Natural killer cell treated with Interleukin-12 subunit alpha and Interleukin-12 subunit beta and Interleukin-15 and Interleukin-18, amount 100 ng/mL, for 72 hours (primary cell): Measurements from ENCODE around the gene TIMP2. TPM values are rescaled to one million over a fixed set of nuclear protein-coding genes. Genes with fewer than 3 reads are reported as not detected.
A peak's percentile ranks its signal among the peaks of the same experiment; 100 is the strongest.
"Not testable (repeated sequence)": the region's sequence is repeated elsewhere in the genome, so short reads cannot be mapped to it uniquely, and the experiment has no call there.

ENCODE experiments used
- ATAC-seq, 2 donors: fragments of 150-1000 bp; cut with Tn5 transposase in 1 of 2; sonication (Bioruptor Pico), chemical (Tn5 transposase) in 1 of 2; 2 replicates each; pipeline ENCODE4 v1.10.0; 2021
- DNase-seq: peaks from one replicate; pipeline ENCODE4 v3.0.0; 2022; ENCODE audit warnings: low spot score
- H3K27ac Mint-ChIP-seq, 2 donors: 1 replicate in 1 of 2; 2 replicates in 1 of 2; pipeline ENCODE4 v1.8.0; 2022; ENCODE audit warnings: mixed read lengths in 2 of 2, mild to moderate bottlenecking in 1 of 2, moderate library complexity in 1 of 2
- H3K27me3 Mint-ChIP-seq, 2 donors: 1 replicate in 1 of 2; 2 replicates in 1 of 2; pipeline ENCODE4 v1.8.0; 2022; ENCODE audit warnings: mixed read lengths in 2 of 2
- H3K36me3 Mint-ChIP-seq: one replicate; pipeline ENCODE4 v1.8.0; 2022; ENCODE audit warnings: mixed read lengths
- H3K4me1 Mint-ChIP-seq, 2 donors: 1 replicate in 1 of 2; 2 replicates in 1 of 2; pipeline ENCODE4 v1.8.0; 2022; ENCODE audit warnings: low read depth in 2 of 2, mixed read lengths in 2 of 2, mild to moderate bottlenecking in 1 of 2
- H3K4me3 Mint-ChIP-seq: one replicate; pipeline ENCODE4 v1.8.0; 2022; ENCODE audit warnings: mixed read lengths
- H3K9me3 Mint-ChIP-seq: 2 replicates; pipeline ENCODE4 v1.8.0; 2022; ENCODE audit warnings: mixed read lengths
- total RNA-seq, 2 donors: library from RNA; stranded (reverse); gene quantifications; one replicate each; pipeline ENCODE4 v1.2.3, GENCODE V29; 2022

The TIMP2 gene
- total RNA-seq, 2 donors from 2014 or later: 0.43 TPM; not detected in 1

DNA sequence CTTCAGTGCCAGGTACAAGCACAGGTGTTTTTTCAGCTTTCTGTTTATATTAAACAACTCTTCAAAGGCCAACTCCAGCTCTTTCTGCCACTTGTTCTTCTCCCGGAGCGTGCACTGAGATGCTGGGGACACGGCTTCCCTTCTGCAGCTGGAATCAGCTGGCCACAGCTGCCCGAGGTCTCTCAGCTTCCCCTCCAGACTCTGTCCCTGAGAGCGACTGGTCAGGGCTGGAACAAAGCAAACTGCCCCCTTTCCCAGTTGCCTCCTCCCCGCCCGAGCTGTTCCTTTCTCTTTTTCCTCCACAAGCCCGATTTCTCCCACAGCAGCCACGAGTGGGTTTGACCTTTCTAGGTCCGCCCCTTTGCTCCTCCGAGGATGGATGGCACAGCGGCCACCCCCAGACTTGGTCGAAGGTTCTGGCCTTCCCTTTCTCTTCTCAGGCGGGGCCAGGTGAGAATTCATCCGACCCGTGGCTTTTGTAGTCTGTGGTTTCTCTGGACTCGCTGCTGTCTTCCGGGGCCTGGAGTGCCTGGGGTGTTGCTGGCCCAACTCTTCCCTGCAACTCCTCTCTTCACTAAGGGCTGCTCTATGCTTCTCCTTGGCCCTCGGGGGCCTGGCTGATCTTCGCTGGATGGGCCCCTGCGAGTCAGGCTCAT lies 33.7 kb downstream of the TIMP2 start:
- DNase-seq (no peak), ATAC-seq (no peak)
- H3K27ac Mint-ChIP-seq: peak overlapping the region; percentile 8 to 54
- H3K27me3 Mint-ChIP-seq: peaks cover 4 to 15% of the 10 kb centered on the region in 2 donors
- no peaks in the 10 kb centered on the region for H3K9me3 Mint-ChIP-seq
- H3K36me3 Mint-ChIP-seq: no peaks in the 10 kb centered on the region
- no peak overlapping the region for H3K4me3 Mint-ChIP-seq
- H3K4me1 Mint-ChIP-seq: peaks cover 0 to 13% of the 10 kb centered on the region in 2 donors

- H3K9me3 Mint-ChIP-seq: no peaks in the 10 kb centered on the region
- H3K27ac Mint-ChIP-seq: peak overlapping the region in 1 of 2 donors; percentile 54
- H3K36me3 Mint-ChIP-seq: no peaks in the 10 kb centered on the region
- peaks cover 0 to 13% of the 10 kb centered on the region in 2 donors for H3K4me1 Mint-ChIP-seq
- ATAC-seq (peak; percentile 62 to 66), DNase-seq (no peak)
- H3K27me3 Mint-ChIP-seq: peaks cover 4 to 15% of the 10 kb centered on the region in 2 donors
- peak overlapping the region; percentile 24 for H3K4me3 Mint-ChIP-seq
Measured at GRCh38 chr17:78890498-78890897, 34.7 kb downstream of the TIMP2 start.

DNA sequence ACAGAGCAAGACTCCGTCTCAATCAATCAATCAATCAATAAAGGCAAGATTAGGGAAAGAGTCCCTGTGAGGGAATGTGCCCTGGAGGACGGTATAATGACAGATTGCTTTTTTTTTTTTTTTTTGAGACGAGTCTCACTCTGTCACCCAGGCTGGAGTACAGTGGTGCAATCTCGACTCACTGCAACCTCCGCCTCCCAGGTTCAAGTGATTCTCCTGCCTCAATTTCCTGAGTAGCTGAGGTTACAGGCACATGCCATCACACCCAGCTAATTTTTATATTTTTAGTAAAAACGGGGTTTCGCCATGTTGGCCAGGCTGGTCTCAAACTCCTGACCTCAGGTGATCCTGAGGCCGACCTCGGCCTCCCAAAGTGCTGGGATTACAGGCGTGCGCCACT lies 35.1 kb downstream of the TIMP2 start:
- ATAC-seq: not testable (repeated sequence)

DNA sequence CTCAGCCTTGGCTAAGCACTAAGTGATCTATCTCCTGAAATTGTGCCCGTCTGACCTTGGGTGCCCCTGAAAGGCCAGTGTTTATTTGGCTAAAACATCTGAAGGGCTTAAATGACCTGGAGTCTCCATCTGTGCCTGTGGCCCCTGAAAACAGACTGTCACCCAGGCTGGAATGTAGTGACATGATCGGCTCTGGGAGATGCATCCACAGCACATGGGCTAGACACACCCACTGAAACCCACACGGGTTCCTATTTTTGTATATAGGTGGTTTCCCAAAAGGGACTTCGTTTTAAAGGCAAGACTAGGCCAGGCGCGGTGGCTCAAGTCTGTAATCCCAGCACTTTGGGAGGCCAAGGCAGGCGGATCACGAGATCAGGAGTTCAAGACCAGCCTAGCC lies 35.7 kb downstream of the TIMP2 start:
- Mint-ChIP-seq H3K36me3 (no peaks in the 10 kb centered on the region), H3K27me3 (peaks cover 4 to 15% of the 10 kb centered on the region in 2 donors), H3K9me3 (no peaks in the 10 kb centered on the region), H3K4me1 (peaks cover 0 to 13% of the 10 kb centered on the region in 2 donors), H3K4me3 (no peak overlapping the region), H3K27ac (no peak overlapping the region)
- ATAC-seq (no peak), DNase-seq (no peak)

More for the DNA sequence above, 35.1 kb downstream of the TIMP2 start:
- not testable (repeated sequence) for H3K36me3 Mint-ChIP-seq, DNase-seq, H3K4me3 Mint-ChIP-seq, H3K9me3 Mint-ChIP-seq
- H3K4me1 Mint-ChIP-seq: peaks cover 0 to 13% of the 10 kb centered on the region in 2 donors
- peaks cover 4 to 15% of the 10 kb centered on the region in 2 donors for H3K27me3 Mint-ChIP-seq
- peak overlapping the region in 1 of 2 donors; percentile 54 for H3K27ac Mint-ChIP-seq

GRCh38 chr17:78888941-78889518 lies 36.2 kb downstream of the TIMP2 start:
- DNase-seq (no peak), ATAC-seq (no peak)
- no peak overlapping the region for H3K4me3 Mint-ChIP-seq
- H3K9me3 Mint-ChIP-seq: no peaks in the 10 kb centered on the region
- no peak overlapping the region for H3K27ac Mint-ChIP-seq
- peaks cover 0 to 13% of the 10 kb centered on the region in 2 donors for H3K4me1 Mint-ChIP-seq
- H3K36me3 Mint-ChIP-seq: no peaks in the 10 kb centered on the region
- peaks cover 4 to 15% of the 10 kb centered on the region in 2 donors for H3K27me3 Mint-ChIP-seq

DNA sequence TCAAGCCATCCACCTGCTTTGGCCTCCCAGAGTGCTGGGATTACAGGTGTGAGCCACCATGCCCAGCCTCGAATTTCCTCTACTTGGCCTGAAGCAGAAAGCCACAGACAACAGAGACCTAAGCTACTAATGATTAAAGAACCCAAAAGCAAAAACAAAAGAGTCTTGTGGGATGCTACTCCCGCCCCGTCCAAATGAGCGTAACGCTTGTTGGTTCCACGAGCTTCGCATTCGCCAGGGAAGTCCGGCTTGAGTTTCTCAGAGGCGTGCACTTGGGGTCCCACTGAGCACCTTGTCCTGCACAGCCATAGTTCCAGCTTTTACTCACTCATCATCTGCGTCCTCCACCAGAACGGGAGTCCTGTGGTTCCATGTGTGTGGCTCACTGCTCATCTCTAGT lies 38.2 kb downstream of the TIMP2 start:
- H3K27me3 Mint-ChIP-seq: peaks cover 4 to 14% of the 10 kb centered on the region in 2 donors
- DNase-seq (no peak), ATAC-seq (no peak)
- no peak overlapping the region for H3K27ac Mint-ChIP-seq
- H3K9me3 Mint-ChIP-seq: no peaks in the 10 kb centered on the region
- peaks cover 9 to 19% of the 10 kb centered on the region in 2 donors for H3K4me1 Mint-ChIP-seq
- no peak overlapping the region for H3K4me3 Mint-ChIP-seq
- H3K36me3 Mint-ChIP-seq: no peaks in the 10 kb centered on the region

GRCh38 chr17:78885956-78886355 lies 39.2 kb downstream of the TIMP2 start:
- Mint-ChIP-seq H3K27me3 (peaks cover 4% of the 10 kb centered on the region in 2 donors), H3K4me3 (no peak overlapping the region)

DNA sequence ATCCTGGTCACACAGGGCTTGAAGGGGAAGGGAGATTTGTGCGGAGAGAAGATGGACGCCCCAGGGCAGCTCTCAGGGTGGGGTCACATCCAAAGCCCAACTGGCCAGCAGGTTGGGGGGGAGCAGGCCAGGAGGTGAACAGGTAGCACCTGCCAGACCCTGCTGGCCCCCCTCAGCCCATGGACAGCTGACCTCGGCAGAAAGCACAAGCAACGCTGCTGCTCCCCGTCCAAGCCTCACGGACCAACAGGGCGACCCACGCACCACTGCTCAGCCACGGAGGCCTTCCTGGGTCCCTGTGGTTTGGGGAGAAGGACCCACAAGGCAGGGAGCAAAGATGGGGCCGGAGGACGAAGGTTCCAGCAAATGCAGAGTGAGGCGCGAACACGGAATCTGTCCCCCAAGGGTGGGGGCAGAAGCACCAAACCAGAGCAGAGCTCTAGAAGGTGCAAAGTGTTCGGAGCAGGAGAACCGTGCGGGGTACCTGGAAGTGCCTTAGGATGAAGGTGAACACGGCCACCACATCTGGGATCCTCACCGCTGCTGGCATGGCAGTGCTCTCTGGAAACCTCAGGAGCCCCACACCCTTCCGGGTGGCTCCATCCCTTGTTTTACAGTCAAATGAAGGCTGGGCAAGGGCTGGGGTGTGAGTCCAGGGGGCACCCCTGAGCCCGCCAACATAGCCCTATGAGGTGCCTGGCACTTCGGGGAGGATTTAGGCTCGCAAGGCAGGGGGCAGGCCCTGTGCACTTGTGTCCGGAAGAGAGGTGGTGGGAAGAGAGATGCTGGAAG lies 40.1 kb downstream of the TIMP2 start:
- Mint-ChIP-seq H3K36me3 (no peaks in the 10 kb centered on the region), H3K9me3 (no peaks in the 10 kb centered on the region), H3K4me3 (no peak overlapping the region), H3K27me3 (peaks cover 0 to 1% of the 10 kb centered on the region in 2 donors), H3K27ac (no peak overlapping the region), H3K4me1 (peaks cover 6 to 10% of the 10 kb centered on the region in 2 donors)
- DNase-seq (no peak), ATAC-seq (no peak)

More at GRCh38 chr17:78885956-78886355, 39.2 kb downstream of the TIMP2 start:
- Mint-ChIP-seq H3K4me1 (peaks cover 9 to 10% of the 10 kb centered on the region in 2 donors), H3K9me3 (no peaks in the 10 kb centered on the region), H3K36me3 (no peaks in the 10 kb centered on the region), H3K27ac (no peak overlapping the region)
- ATAC-seq (no peak), DNase-seq (no peak)

GRCh38 chr17:78884148-78884825 lies 40.9 kb downstream of the TIMP2 start:
- ATAC-seq (no peak), DNase-seq (no peak)
- Mint-ChIP-seq H3K27me3 (peaks cover 0 to 4% of the 10 kb centered on the region in 2 donors), H3K4me1 (peaks cover 6 to 12% of the 10 kb centered on the region in 2 donors), H3K36me3 (no peaks in the 10 kb centered on the region), H3K27ac (no peak overlapping the region), H3K9me3 (no peaks in the 10 kb centered on the region), H3K4me3 (no peak overlapping the region)

DNA sequence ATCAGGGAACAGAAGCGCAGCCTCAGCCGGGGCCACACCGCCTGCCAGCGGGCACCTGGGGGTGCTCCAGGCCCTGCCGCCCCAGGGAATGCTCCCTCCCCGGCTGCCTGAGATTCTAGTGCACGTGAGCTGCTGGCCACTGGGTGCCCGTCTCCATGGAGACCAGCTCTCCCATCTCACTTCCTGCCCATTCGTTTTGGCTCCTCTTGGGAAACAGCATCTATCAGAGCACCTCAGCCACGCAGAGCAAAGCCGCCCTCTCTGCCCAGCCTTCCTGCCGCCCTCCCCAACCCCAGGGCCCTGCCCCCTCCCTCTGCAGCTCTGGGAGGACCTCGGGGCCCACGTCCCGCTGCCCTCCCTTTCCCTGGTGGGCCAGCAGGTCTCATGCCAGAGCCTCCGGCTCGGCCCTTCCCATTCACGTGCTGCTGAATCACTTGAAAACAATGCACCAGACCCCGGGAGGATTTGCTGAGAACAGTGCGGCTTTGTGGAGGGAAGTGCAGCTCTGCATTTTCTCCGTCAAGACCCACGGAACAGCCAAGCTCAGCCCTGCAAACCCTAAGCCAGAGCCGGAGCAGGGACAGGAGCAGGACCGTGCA lies 41.6 kb downstream of the TIMP2 start:
- Mint-ChIP-seq H3K4me1 (peaks cover 6 to 18% of the 10 kb centered on the region in 2 donors), H3K9me3 (no peaks in the 10 kb centered on the region), H3K36me3 (no peaks in the 10 kb centered on the region), H3K27ac (peak overlapping the region; percentile 74 to 90), H3K4me3 (no peak overlapping the region), H3K27me3 (peaks cover 0 to 10% of the 10 kb centered on the region in 2 donors)
- peak in 1 of 2 donors; percentile 2 for ATAC-seq
- no peak for DNase-seq

GRCh38 chr17:78883089-78883532 lies 42.1 kb downstream of the TIMP2 start:
- H3K9me3 Mint-ChIP-seq: no peaks in the 10 kb centered on the region
- DNase-seq (peak; percentile 67), ATAC-seq (peak; percentile 73 to 78)
- H3K4me3 Mint-ChIP-seq: peak overlapping the region; percentile 63
- peak overlapping the region; percentile 74 to 90 for H3K27ac Mint-ChIP-seq
- H3K27me3 Mint-ChIP-seq: peaks cover 0 to 10% of the 10 kb centered on the region in 2 donors
- peaks cover 6 to 18% of the 10 kb centered on the region in 2 donors for H3K4me1 Mint-ChIP-seq
- H3K36me3 Mint-ChIP-seq: no peaks in the 10 kb centered on the region

- ATAC-seq (peak; percentile 40 to 56), DNase-seq (no peak)
- Mint-ChIP-seq H3K4me1 (peaks cover 6 to 18% of the 10 kb centered on the region in 2 donors), H3K27ac (peak overlapping the region; percentile 74 to 90), H3K9me3 (no peaks in the 10 kb centered on the region), H3K27me3 (peaks cover 0 to 10% of the 10 kb centered on the region in 2 donors), H3K36me3 (no peaks in the 10 kb centered on the region), H3K4me3 (peak overlapping the region; percentile 63)
Measured at GRCh38 chr17:78882540-78883088, 42.6 kb downstream of the TIMP2 start.
